Adrenal gland (tissue), 12 donors: ENCODE results near the gene TENT5C. TPM values are rescaled to one million over a fixed set of nuclear protein-coding genes. Genes with fewer than 3 reads are reported as not detected.
A peak's percentile ranks its signal among the peaks of the same experiment; 100 is the strongest.

ENCODE experiments used
- DNase-seq, 7 donors: peaks; one replicate each; pipeline ENCODE4 v3.0.0-alpha.2; 2019 to 2020
- H3K27ac ChIP-seq, 5 donors: fragments of 200-600 bp; sonication (generic) in 4 of 5; 1 replicate in 3 of 5; 2 replicates in 2 of 5; pipeline versions ENCODE4 v1.5.1 to v1.8.0; 2016 to 2020; ENCODE audit warnings: mild to moderate bottlenecking in 1 of 5
- H3K27me3 ChIP-seq: fragments of 200-600 bp; 2 replicates; pipeline ENCODE4 v1.8.0; 2021
- H3K36me3 ChIP-seq, 2 donors: fragments of 200-600 bp; replicated peaks in 1 of 2; 1 replicate in 1 of 2; 2 replicates in 1 of 2; pipeline versions ENCODE4 v1.5.1 to v1.8.0; 2018 to 2022
- H3K4me1 ChIP-seq, 2 donors: fragments of 200-600 bp; replicated peaks in 1 of 2; 1 replicate in 1 of 2; 2 replicates in 1 of 2; pipeline versions ENCODE4 v1.5.1 to v1.8.0; 2018 to 2021
- H3K4me3 ChIP-seq, 4 donors: fragments of 200-600 bp; sonication (generic) in 3 of 4; one replicate each; pipeline ENCODE4 v1.5.1; 2016 to 2018
- H3K9me3 ChIP-seq, 3 donors: fragments of 200-600 bp; sonication (generic) in 1 of 3; replicated peaks in 1 of 3; 1 replicate in 2 of 3; 2 replicates in 1 of 3; pipeline versions ENCODE4 v1.5.1 to v1.8.0; 2016 to 2021
- CTCF ChIP-seq, 6 experiments: fragments of 450-650 bp in 4 of 6; fragments of 200-600 bp in 2 of 6; sonication (generic) in 1 of 6; IDR thresholded peaks; 1 replicate in 5 of 6; 2 replicates in 1 of 6; pipeline versions ENCODE4 v1.5.1 to v1.8.0; 2016 to 2021; ENCODE audit warnings: antibody characterized with exemption in 6 of 6, mild to moderate bottlenecking in 2 of 6, moderate library complexity in 1 of 6
- POLR2A ChIP-seq, 2 donors: fragments of 450-650 bp; IDR thresholded peaks; one replicate each; pipeline ENCODE4 v1.6.1; 2017; ENCODE audit warnings: antibody characterized with exemption in 2 of 2, mild to moderate bottlenecking in 2 of 2, moderate library complexity in 1 of 2
- WGBS, 4 donors: extraction: QIAGEN DNeasy Blood & Tissue Kit in 2 of 4; methylation state at CpG; one replicate each; pipeline versions ENCODE4 v1.1.5 to v1.1.7; 2013 to 2017; 5-methylcytosine and 5-hydroxymethylcytosine counted together
- intact Hi-C, 2 donors: fragments of 100-400 bp; cut with DNase I; formaldehyde crosslinking; loops; one replicate each; pipeline versions ENCODE4 v1.14.1 to v1.15.0; 2022 to 2023
- polyA plus RNA-seq, 3 donors: library from polyadenylated mRNA; stranded (reverse); fragments of 200-250 nt in 2 of 3; fragments of 350-450 nt in 1 of 3; fragmentation: Illumina TruSeq in 1 of 3; extraction: RNeasy Lipid Tissue Mini Kit (QIAGEN cat#74804) in 1 of 3; gene quantifications; one replicate each; pipeline ENCODE4 v1.2.3, GENCODE V29; 2013 to 2014
- total RNA-seq, 9 donors: library from RNA; depleted of rRNA in 4 of 9; stranded (reverse); fragments of >200 nt in 4 of 9; fragments of 120-200 nt in 1 of 9; fragmentation: NEBNext Ultra II Directional in 1 of 9; extraction: Animal tissue kit (Norgen Biotek cat#: 25700) in 1 of 9; gene quantifications; one replicate each; pipeline versions ENCODE4 v1.1.0 to v1.2.4, GENCODE V29; 2013 to 2023
- donor health status: healthy with polysubstance abuse.
- donor health status: Bipolar disorder and iron deficiency.
- donor health status: DM: yes; HTN: yes; CAD: no.
- donor health status: DM: no; HTN: no; CAD: no.
- donor health status: DM: no; HTN: no; CAD: no.
- donor health status: DM: yes; HTN: yes; CAD: no.

TENT5C gene
- total and polyA plus RNA-seq, 12 donors = 0.54 to 8.5 (median 2.0) TPM

- intact Hi-C loops = loop anchor here in 1 of 2 donors (5.0 kb wide), 1 partner anchor 71 kb away; no protein-coding TSS in a partner anchor
Measured at GRCh38 chr1:117611121-117611601, 5.3 kb downstream of the TENT5C start.

GRCh38 chr1:117611894-117612483, 6.1 kb downstream of the TENT5C start:
- Histone ChIP-seq H3K27me3 (no peaks in the 10 kb centered on the region), H3K36me3 (no peaks in the 10 kb centered on the region), H3K9me3 (no peaks in the 10 kb centered on the region), H3K4me1 (peaks cover 0 to 12% of the 10 kb centered on the region in 2 donors), H3K4me3 (no peak overlapping the region), H3K27ac (no peak overlapping the region)
- 65 to 73% (median 69%) methylated on average over 3 of the region's 3 CpGs for WGBS, 4 donors
- no peak for TF ChIP-seq CTCF (IDR thresholded peaks at IDR 0.05)
- no peak for TF ChIP-seq POLR2A (IDR thresholded peaks at IDR 0.05)
- intact Hi-C loops = loop anchor here in 1 of 2 donors (5.0 kb wide), 1 partner anchor 70 kb away; no protein-coding TSS in a partner anchor
- no peak for DNase-seq

More at GRCh38 chr1:117611121-117611601, 5.3 kb downstream of the TENT5C start:
- DNase-seq = no peak
- Histone ChIP-seq H3K36me3 (no peaks in the 10 kb centered on the region), H3K4me3 (no peak overlapping the region), H3K27me3 (no peaks in the 10 kb centered on the region), H3K4me1 (peaks cover 0 to 15% of the 10 kb centered on the region in 2 donors), H3K9me3 (no peaks in the 10 kb centered on the region), H3K27ac (no peak overlapping the region)
- 87 to 90% (median 89%) methylated on average over 5 of the region's 5 CpGs for WGBS, 4 donors
- TF ChIP-seq POLR2A (IDR thresholded peaks at IDR 0.05) (no peak), CTCF (IDR thresholded peaks at IDR 0.05) (no peak)

- H3K36me3 ChIP-seq = no peaks in the 10 kb centered on the region
- intact Hi-C loops = loop anchor here in 1 of 2 donors (5.0 kb wide), 1 partner anchor 70 kb away; no protein-coding TSS in a partner anchor
- no peaks in the 10 kb centered on the region for H3K27me3 ChIP-seq
- H3K4me3 ChIP-seq = no peak overlapping the region
- 51 to 80% (median 57%) methylated on average over 7 of the region's 7 CpGs for WGBS, 4 donors
- peak overlapping the region in 2 of 5 donors; percentile 56 to 70 for H3K27ac ChIP-seq
- no peaks in the 10 kb centered on the region for H3K9me3 ChIP-seq
- TF ChIP-seq POLR2A (IDR thresholded peaks at IDR 0.05) (peak in 1 of 2 donors; percentile 10), CTCF (IDR thresholded peaks at IDR 0.05) (no peak)
- DNase-seq = peak in 4 of 7 donors; percentile 15 to 49 (median 34)
- H3K4me1 ChIP-seq = peaks cover 0 to 6% of the 10 kb centered on the region in 2 donors
Measured at GRCh38 chr1:117612517-117613248, 6.8 kb downstream of the TENT5C start.

GRCh38 chr1:117613249-117613968, 7.6 kb downstream of the TENT5C start:
- peaks cover 0 to 6% of the 10 kb centered on the region in 2 donors for H3K4me1 ChIP-seq
- 77 to 82% (median 80%) methylated on average over 8 of the region's 8 CpGs for WGBS, 4 donors
- H3K36me3 ChIP-seq = no peaks in the 10 kb centered on the region
- H3K27me3 ChIP-seq = no peaks in the 10 kb centered on the region
- intact Hi-C loops = loop anchor here in 1 of 2 donors (5.0 kb wide), 1 partner anchor 69 kb away; no protein-coding TSS in a partner anchor
- TF ChIP-seq POLR2A (IDR thresholded peaks at IDR 0.05) = no peak
- no peak for TF ChIP-seq CTCF (IDR thresholded peaks at IDR 0.05)
- DNase-seq = no peak
- H3K4me3 ChIP-seq = no peak overlapping the region
- H3K27ac ChIP-seq = peak overlapping the region in 2 of 5 donors; percentile 56 to 70
- H3K9me3 ChIP-seq = no peaks in the 10 kb centered on the region
